Psoas muscle (tissue), 8 donors: ENCODE data around the gene MYL11. TPM values are rescaled to one million over a fixed set of nuclear protein-coding genes. Genes with fewer than 3 reads are reported as not detected.

ENCODE experiments used
- ATAC-seq, 4 donors: fragments of 200-7000 bp; cut with Tn5 transposase; one replicate each; pipeline ENCODE4 v1.9.1; 2020; ENCODE audit warnings: moderate library complexity in 3 of 4, mild to moderate bottlenecking in 2 of 4
- DNase-seq, 2 donors: peaks; one replicate each; pipeline ENCODE4 v3.0.0-alpha.2; 2020
- H3K27ac ChIP-seq: fragments of 200-600 bp; one replicate; pipeline ENCODE4 v1.8.0; 2022
- H3K27me3 ChIP-seq, 3 donors: fragments of 200-600 bp in 1 of 3; one replicate each; pipeline versions ENCODE4 v1.6.1 to v1.8.0; 2013 to 2022; ENCODE audit warnings: low read length in 2 of 3, mild to moderate bottlenecking in 2 of 3, moderate library complexity in 1 of 3; ENCODE audit not compliant: insufficient read depth in 3 of 3
- H3K36me3 ChIP-seq, 2 donors: fragments of 200-600 bp in 1 of 2; one replicate each; pipeline versions ENCODE4 v1.6.1 to v1.8.0; 2013 to 2022; ENCODE audit warnings: low read depth in 1 of 2, mild to moderate bottlenecking in 1 of 2, moderate library complexity in 1 of 2; ENCODE audit not compliant: insufficient read depth in 1 of 2
- H3K4me1 ChIP-seq: fragments of 200-600 bp; one replicate; pipeline ENCODE4 v1.8.0; 2022
- H3K4me3 ChIP-seq: fragments of 200-600 bp; one replicate; pipeline ENCODE4 v1.8.0; 2022; ENCODE audit warnings: mild to moderate bottlenecking
- H3K9me3 ChIP-seq: fragments of 200-600 bp; one replicate; pipeline ENCODE4 v1.8.0; 2022
- WGBS, 3 donors: extraction: QIAGEN DNeasy Blood & Tissue Kit; methylation state at CpG; one replicate each; pipeline versions ENCODE4 v1.1.6 to v1.1.7; 2013; 5-methylcytosine and 5-hydroxymethylcytosine counted together
- intact Hi-C, 2 donors: fragments of 100-400 bp; cut with DNase I; formaldehyde crosslinking; loops; one replicate each; pipeline versions ENCODE4 v1.11.0 to v1.14.2; 2022
- polyA plus RNA-seq, 3 donors: library from polyadenylated mRNA; stranded (reverse); fragments of 200-250 nt; gene quantifications; one replicate each; pipeline ENCODE4 v1.2.3, GENCODE V29; 2013
- total RNA-seq, 4 donors: library from RNA; stranded (reverse); fragmentation: NEBNext Ultra II Directional in 2 of 4; extraction: Animal tissue kit (Norgen Biotek cat#: 25700) in 2 of 4; gene quantifications; one replicate each; pipeline versions ENCODE4 v1.2.1 to v1.2.4, GENCODE V29; 2021 to 2023
- TF ChIP-seq, protein P1 (sequence below): fragments of 200-600 bp; IDR thresholded peaks from one replicate; pipeline ENCODE4 v1.8.0; 2022; ENCODE audit warnings: antibody characterized with exemption
- donor health status: healthy with polysubstance abuse.
- donor health status: DM: no; HTN: no; CAD: no; lungs with moderate emphysema.
- donor health status: Bipolar disorder and iron deficiency.
- donor health status: healthy.
- donor health status: DM: yes; HTN: yes; CAD: no.
- donor health status: DM: no; HTN: no; CAD: no.
- donor health status: DM: no; HTN: no; CAD: no.
- donor health status: DM: yes; HTN: yes; CAD: no.

Gene MYL11
- total and polyA plus RNA-seq, 7 donors = 636 to 6,743 (median 2,548) TPM

GRCh38 chr16:30397056-30397455 lies 22.5 kb downstream of the MYL11 start:
- Histone ChIP-seq H3K4me3 (no peak overlapping the region), H3K4me1 (peaks cover 20% of the 10 kb centered on the region), H3K27ac (no peak overlapping the region), H3K36me3 (peaks cover 0 to 13% of the 10 kb centered on the region in 2 donors), H3K9me3 (no peaks in the 10 kb centered on the region), H3K27me3 (no peaks in the 10 kb centered on the region)
- DNase-seq (no peak), ATAC-seq (no peak)
- WGBS, 3 donors = 67 to 80% (median 72%) methylated on average over 4 of the region's 4 CpGs
- intact Hi-C loops = no loop called here
- TF ChIP-seq, protein P1, sequence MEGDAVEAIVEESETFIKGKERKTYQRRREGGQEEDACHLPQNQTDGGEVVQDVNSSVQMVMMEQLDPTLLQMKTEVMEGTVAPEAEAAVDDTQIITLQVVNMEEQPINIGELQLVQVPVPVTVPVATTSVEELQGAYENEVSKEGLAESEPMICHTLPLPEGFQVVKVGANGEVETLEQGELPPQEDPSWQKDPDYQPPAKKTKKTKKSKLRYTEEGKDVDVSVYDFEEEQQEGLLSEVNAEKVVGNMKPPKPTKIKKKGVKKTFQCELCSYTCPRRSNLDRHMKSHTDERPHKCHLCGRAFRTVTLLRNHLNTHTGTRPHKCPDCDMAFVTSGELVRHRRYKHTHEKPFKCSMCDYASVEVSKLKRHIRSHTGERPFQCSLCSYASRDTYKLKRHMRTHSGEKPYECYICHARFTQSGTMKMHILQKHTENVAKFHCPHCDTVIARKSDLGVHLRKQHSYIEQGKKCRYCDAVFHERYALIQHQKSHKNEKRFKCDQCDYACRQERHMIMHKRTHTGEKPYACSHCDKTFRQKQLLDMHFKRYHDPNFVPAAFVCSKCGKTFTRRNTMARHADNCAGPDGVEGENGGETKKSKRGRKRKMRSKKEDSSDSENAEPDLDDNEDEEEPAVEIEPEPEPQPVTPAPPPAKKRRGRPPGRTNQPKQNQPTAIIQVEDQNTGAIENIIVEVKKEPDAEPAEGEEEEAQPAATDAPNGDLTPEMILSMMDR = no peak

- peaks cover 20% of the 10 kb centered on the region for H3K4me1 ChIP-seq
- no peaks in the 10 kb centered on the region for H3K27me3 ChIP-seq
- H3K36me3 ChIP-seq = peaks cover 0 to 13% of the 10 kb centered on the region in 2 donors
- H3K4me3 ChIP-seq = no peak overlapping the region
- intact Hi-C loops = no loop called here
- TF ChIP-seq, protein P1 = no peak
- no peak for ATAC-seq
- no peaks in the 10 kb centered on the region for H3K9me3 ChIP-seq
- WGBS, 3 donors = 91% methylated on average over 41 to 42 of the region's 42 CpGs
- peak in 1 of 2 donors; percentile 41 for DNase-seq
- H3K27ac ChIP-seq = no peak overlapping the region
These were observed 23.4 kb downstream of the MYL11 start for GRCh38 chr16:30397776-30398660.

DNA sequence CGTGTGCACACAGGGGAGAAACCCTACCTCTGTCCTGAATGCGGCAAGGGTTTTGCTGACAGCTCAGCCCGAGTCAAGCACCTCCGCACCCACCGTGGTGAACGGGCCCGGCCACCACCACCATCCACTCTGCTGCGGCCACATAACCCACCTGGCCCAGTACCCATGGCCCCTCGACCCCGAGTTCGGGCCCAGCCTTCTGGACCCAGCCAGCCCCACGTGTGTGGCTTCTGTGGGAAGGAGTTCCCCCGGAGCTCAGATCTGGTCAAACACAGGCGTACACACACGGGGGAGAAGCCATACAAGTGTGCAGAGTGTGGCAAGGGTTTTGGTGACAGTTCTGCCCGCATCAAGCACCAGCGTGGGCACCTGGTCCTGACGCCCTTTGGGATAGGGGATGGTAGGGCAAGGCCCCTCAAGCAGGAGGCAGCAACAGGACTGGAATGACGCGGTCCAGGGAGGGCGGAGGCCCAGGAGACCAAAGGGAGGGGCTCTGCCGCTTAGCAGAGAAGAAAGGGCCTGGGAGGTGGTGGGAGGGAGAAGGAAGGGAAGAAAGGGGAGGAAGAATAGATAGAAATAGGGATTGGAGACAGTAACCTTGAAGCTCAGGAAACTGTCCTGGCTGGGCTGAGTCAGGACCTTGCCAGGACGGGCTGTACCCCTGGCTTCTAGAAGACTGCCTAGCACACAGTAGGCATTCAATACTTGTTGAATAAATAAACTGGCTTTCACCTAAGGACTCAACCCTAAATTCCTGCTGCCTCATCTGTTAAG lies 24.2 kb downstream of the MYL11 start:
- TF ChIP-seq, protein P1 = no peak
- Histone ChIP-seq H3K27ac (no peak overlapping the region), H3K4me1 (peaks cover 20% of the 10 kb centered on the region), H3K27me3 (no peaks in the 10 kb centered on the region), H3K36me3 (peaks cover 0 to 13% of the 10 kb centered on the region in 2 donors), H3K9me3 (no peaks in the 10 kb centered on the region), H3K4me3 (no peak overlapping the region)
- ATAC-seq (no peak), DNase-seq (no peak)
- WGBS, 3 donors = 79 to 83% (median 80%) methylated on average over 23 of the region's 23 CpGs
- intact Hi-C loops = no loop called here

DNA sequence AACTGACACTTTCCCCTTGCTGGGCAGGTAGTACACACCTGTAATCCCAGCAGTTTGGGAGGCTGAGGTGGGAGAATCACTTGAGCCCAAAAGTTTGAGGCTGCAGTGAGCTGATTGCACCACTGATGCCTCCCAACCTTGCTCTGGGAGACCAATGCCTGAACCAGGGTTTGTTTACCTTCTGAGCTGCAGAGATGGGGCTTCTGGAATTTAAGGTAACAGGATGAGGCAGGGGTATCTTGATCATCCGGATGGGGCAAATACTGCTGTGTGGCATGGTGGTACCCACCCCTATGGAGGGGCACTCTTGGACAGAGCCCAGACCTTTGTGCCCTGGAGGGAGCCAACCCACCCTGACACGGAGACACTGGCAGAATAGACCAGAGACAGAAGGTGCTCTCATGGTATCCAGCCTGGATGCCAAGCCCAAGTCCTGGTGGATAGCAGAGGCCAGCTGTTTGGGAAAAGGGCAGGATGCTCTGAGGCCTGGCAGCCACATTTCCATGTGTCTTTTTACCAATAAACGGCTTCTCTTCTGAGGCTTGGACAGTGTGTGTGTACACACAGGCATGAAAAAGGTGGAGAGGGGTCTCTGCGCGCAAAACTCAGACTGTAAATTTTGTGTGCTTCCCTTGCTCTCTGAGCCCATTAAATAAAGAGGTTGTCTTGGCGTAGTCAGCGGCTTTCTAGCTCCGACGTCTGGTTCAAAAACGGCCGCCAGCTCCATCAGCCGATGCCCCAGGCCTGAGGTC lies 25.0 kb downstream of the MYL11 start:
- Histone ChIP-seq H3K27ac (peak overlapping the region; percentile 66), H3K27me3 (no peaks in the 10 kb centered on the region), H3K4me3 (peak overlapping the region; percentile 81), H3K36me3 (peaks cover 0 to 13% of the 10 kb centered on the region in 2 donors), H3K9me3 (no peaks in the 10 kb centered on the region), H3K4me1 (peaks cover 20% of the 10 kb centered on the region)
- WGBS, 3 donors = 12 to 15% (median 13%) methylated on average over 12 of the region's 12 CpGs
- ATAC-seq = no peak
- DNase-seq = no peak
- intact Hi-C loops = loop anchor here in 1 of 2 donors (10.0 kb wide), 1 partner anchor 305 kb away; the partner anchor contains the start of genes TBX6 and YPEL3
- TF ChIP-seq, protein P1 = no peak
